HepG2 (cell line): ENCODE results near the gene RASA2. TPM values are rescaled to one million over a fixed set of nuclear protein-coding genes. Genes with fewer than 3 reads are reported as not detected.

Experiments used
- ATAC-seq: fragments of 200-7000 bp; cut with Tn5 transposase; 3 replicates; pipeline ENCODE4 v1.9.1; 2020; ENCODE audit warnings: mild to moderate bottlenecking, moderate library complexity
- BruUV-seq: library from RNA; stranded (reverse); fragments of 400-500 nt; replicated peaks from 2 replicates; lab custom pipeline; 2021; lab: Mats Ljungman, UMichigan
- CTCF ChIA-PET: fragments of 300-600 bp; formaldehyde crosslinking; extraction: SDS; loops from one replicate; lab custom pipeline; 2021; ENCODE audit warnings: low total read pairs, inconsistent platforms, low intra/inter-chr PET ratio; lab: Yijun Ruan, JAX
- POLR2A ChIA-PET: fragments of 350-600 bp; sonication (Branson Sonifier 250); formaldehyde crosslinking; loops from one replicate; lab custom pipeline; 2020; ENCODE audit warnings: antibody characterized with exemption, inconsistent platforms; lab: Yijun Ruan, JAX
- DNase-seq: peaks from one replicate; pipeline ENCODE4 v3.0.0-alpha.2; 2015; ENCODE audit warnings: low spot score
- FAIRE-seq: peaks from 3 replicates; lab custom pipeline; 2011; peaks lifted over from hg19 to GRCh38; lab: Jason Lieb, UNC
- H2AFZ ChIP-seq: one replicate; pipeline ENCODE4 v1.6.1; 2011; ENCODE audit warnings: low read length, inconsistent platforms
- H3K27ac ChIP-seq: fragments of 300-600 bp; 3 replicates; pipeline ENCODE4 v1.8.0; 2011; ENCODE audit warnings: mixed run types, mild to moderate bottlenecking, mixed read lengths, low read length, inconsistent platforms; ENCODE audit not compliant: insufficient read depth; ENCODE audit errors: extremely low read length
- H3K27me3 ChIP-seq, 2 experiments: fragments of 200-600 bp in 1 of 2; 2 replicates in 1 of 2; 3 replicates in 1 of 2; pipeline versions ENCODE4 v1.6.0 to v1.8.0; 2011; ENCODE audit warnings: low read length in 2 of 2, mild to moderate bottlenecking in 2 of 2, moderate library complexity in 2 of 2, inconsistent platforms in 1 of 2; ENCODE audit not compliant: insufficient read depth in 2 of 2, control insufficient read depth in 1 of 2
- H3K36me3 ChIP-seq, 2 experiments: fragments of 200-600 bp in 1 of 2; replicated peaks in 1 of 2; 2 replicates in 1 of 2; 3 replicates in 1 of 2; pipeline versions ENCODE4 v1.5.1 to v1.8.0; 2011; ENCODE audit warnings: low read length in 2 of 2, inconsistent platforms in 1 of 2; ENCODE audit not compliant: insufficient read depth in 2 of 2, control insufficient read depth in 1 of 2
- H3K4me1 ChIP-seq: 2 replicates; pipeline ENCODE4 v1.5.1; 2012; ENCODE audit warnings: low read length, inconsistent platforms; ENCODE audit not compliant: insufficient read depth
- H3K4me2 ChIP-seq: 2 replicates; pipeline ENCODE4 v1.6.0; 2011; ENCODE audit warnings: low read depth, low read length, inconsistent platforms
- H3K4me3 ChIP-seq, 3 experiments: fragments of 200-600 bp in 1 of 3; sonication (generic), shearing (Covaris generic) in 1 of 3; replicated peaks in 1 of 3; 2 replicates each; pipeline ENCODE4 v1.5.1; 2011 to 2016; ENCODE audit warnings: low read length in 3 of 3, inconsistent platforms in 2 of 3, low read depth in 2 of 3, mild to moderate bottlenecking in 2 of 3, control low read depth in 1 of 3, mixed read lengths in 1 of 3; ENCODE audit not compliant: insufficient read depth in 1 of 3
- H3K79me2 ChIP-seq: one replicate; pipeline ENCODE4 v1.6.1; 2011; ENCODE audit warnings: low read length, inconsistent platforms; ENCODE audit not compliant: insufficient read depth
- H3K9ac ChIP-seq: 2 replicates; pipeline ENCODE4 v1.6.0; 2011; ENCODE audit warnings: mild to moderate bottlenecking, low read depth, low read length, inconsistent platforms; ENCODE audit not compliant: insufficient read depth
- H3K9me3 ChIP-seq: 2 replicates; pipeline ENCODE4 v1.5.1; 2012; ENCODE audit warnings: mild to moderate bottlenecking, low read length
- H4K20me1 ChIP-seq: 2 replicates; pipeline ENCODE4 v1.6.0; 2011; ENCODE audit warnings: inconsistent platforms, mild to moderate bottlenecking, low read length, moderate library complexity; ENCODE audit not compliant: insufficient read depth
- ASH2L ChIP-seq: fragments of 300-600, 200-600 bp; sonication (generic); IDR thresholded peaks from 2 replicates; pipeline ENCODE4 v1.7.0; 2017; ENCODE audit warnings: low read depth, mild to moderate bottlenecking, moderate library complexity, mixed read lengths, low read length; ENCODE audit not compliant: insufficient read length
- BRD4 ChIP-seq: sonication (generic); formaldehyde crosslinking; IDR thresholded peaks from 2 replicates; pipeline ENCODE4 v1.4.0; 2020; ENCODE audit warnings: missing genetic modification reagents
- KDM2A ChIP-seq: sonication (generic); formaldehyde crosslinking; IDR thresholded peaks from 2 replicates; pipeline ENCODE4 v1.4.0; 2020; ENCODE audit warnings: low read depth, missing genetic modification reagents, borderline replicate concordance
- RBM22 ChIP-seq: fragments of 200-400 bp; formaldehyde crosslinking; optimal IDR thresholded peaks from 2 replicates; pipeline ENCODE3; 2017; ENCODE audit warnings: mild to moderate bottlenecking, low read length, moderate library complexity
- RCOR2 ChIP-seq: IDR thresholded peaks from 2 replicates; pipeline ENCODE4 v1.6.1; 2016; ENCODE audit warnings: missing biosample characterization, missing genetic modification reagents
- SOX13 ChIP-seq, 3 experiments: fragments of 450-650 bp in 1 of 3; sonication (generic) in 1 of 3; formaldehyde crosslinking in 1 of 3; IDR thresholded peaks in 2 of 3; conservative IDR thresholded peaks in 1 of 3; 2 replicates each; pipeline versions ENCODE4 v1.5.0 to v1.6.1; 2016 to 2020; ENCODE audit warnings: antibody characterized with exemption in 1 of 3, mild to moderate bottlenecking in 1 of 3, missing compliant biosample characterization in 1 of 3, missing genetic modification reagents in 1 of 3, moderate library complexity in 1 of 3
- TBP ChIP-seq: sonication (generic); formaldehyde crosslinking; IDR thresholded peaks from 2 replicates; pipeline ENCODE4 v1.5.0; 2020; ENCODE audit warnings: missing genetic modification reagents
- ZFP37 ChIP-seq: sonication (generic); formaldehyde crosslinking; IDR thresholded peaks from 2 replicates; pipeline ENCODE4 v1.4.0; 2020; ENCODE audit warnings: missing genetic modification reagents, borderline replicate concordance
- ZNF546 ChIP-seq: sonication (generic); formaldehyde crosslinking; conservative IDR thresholded peaks from 2 replicates; pipeline ENCODE4 v1.8.1; 2023; ENCODE audit warnings: mild to moderate bottlenecking, missing genetic modification reagents
- WGBS: methylation state at CpG from one replicate; pipeline ENCODE4 v1.1.6; 2017; ENCODE audit warnings: low lambda C conversion rate; 5-methylcytosine and 5-hydroxymethylcytosine counted together
- in situ Hi-C: cut with HindIII; loops from 2 replicates; pipeline ENCODE4 v1.10.0; 2017; ENCODE audit warnings: low pct_unique_long_range_greater_than_20kb; ENCODE audit not compliant: extremely low pct_ligation_motif_present
- intact Hi-C: fragments of 100-400 bp; cut with micrococcal nuclease; formaldehyde crosslinking; loops from one replicate; pipeline ENCODE4 v1.10.0; 2022; ENCODE audit not compliant: unreplicated experiment
- polyA plus RNA-seq, 8 experiments: library from polyadenylated mRNA; depleted of rRNA in 3 of 8; stranded (reverse) in 7 of 8; unstranded in 1 of 8; fragments of >200 nt; fragmentation: Illumina TruSeq in 4 of 8; extraction: Trizol in 4 of 8; gene quantifications; 2 replicates each; pipeline versions ENCODE4 v1.2.1 to v1.2.3, GENCODE V29; 2011 to 2016; ENCODE audit warnings: low read depth in 4 of 8, missing spikeins in 1 of 8, mixed read lengths in 1 of 8; ENCODE audit not compliant: insufficient read depth in 1 of 8
- total RNA-seq, 5 experiments: library from RNA; depleted of rRNA; stranded (reverse); fragments of >200 nt; fragmentation: Illumina TruSeq; extraction: Trizol; gene quantifications; 2 replicates each; pipeline ENCODE4 v1.2.3, GENCODE V29; 2016; ENCODE audit warnings: low read depth in 1 of 5
- TF ChIP-seq, protein P1 (sequence below): sonication (generic); formaldehyde crosslinking; IDR thresholded peaks from 2 replicates; pipeline ENCODE4 v1.4.0; 2020; ENCODE audit warnings: mild to moderate bottlenecking, low read depth, missing genetic modification reagents
- TF ChIP-seq, protein P2 (sequence below): sonication (generic); formaldehyde crosslinking; IDR thresholded peaks from 2 replicates; pipeline ENCODE4 v1.5.1; 2020; ENCODE audit warnings: mild to moderate bottlenecking, missing genetic modification reagents, moderate library complexity
- TF ChIP-seq, protein P3 (sequence below): IDR thresholded peaks from 2 replicates; pipeline ENCODE4 v1.6.1; 2012; ENCODE audit warnings: low read length, improper control_type of control experiment

Gene RASA2
- total and polyA plus RNA-seq, 2 of the 13 experiments (the other 11 are each of a cell fraction or from before 2014, with no cell fraction given), result 5.4 to 8.5 TPM

DNA sequence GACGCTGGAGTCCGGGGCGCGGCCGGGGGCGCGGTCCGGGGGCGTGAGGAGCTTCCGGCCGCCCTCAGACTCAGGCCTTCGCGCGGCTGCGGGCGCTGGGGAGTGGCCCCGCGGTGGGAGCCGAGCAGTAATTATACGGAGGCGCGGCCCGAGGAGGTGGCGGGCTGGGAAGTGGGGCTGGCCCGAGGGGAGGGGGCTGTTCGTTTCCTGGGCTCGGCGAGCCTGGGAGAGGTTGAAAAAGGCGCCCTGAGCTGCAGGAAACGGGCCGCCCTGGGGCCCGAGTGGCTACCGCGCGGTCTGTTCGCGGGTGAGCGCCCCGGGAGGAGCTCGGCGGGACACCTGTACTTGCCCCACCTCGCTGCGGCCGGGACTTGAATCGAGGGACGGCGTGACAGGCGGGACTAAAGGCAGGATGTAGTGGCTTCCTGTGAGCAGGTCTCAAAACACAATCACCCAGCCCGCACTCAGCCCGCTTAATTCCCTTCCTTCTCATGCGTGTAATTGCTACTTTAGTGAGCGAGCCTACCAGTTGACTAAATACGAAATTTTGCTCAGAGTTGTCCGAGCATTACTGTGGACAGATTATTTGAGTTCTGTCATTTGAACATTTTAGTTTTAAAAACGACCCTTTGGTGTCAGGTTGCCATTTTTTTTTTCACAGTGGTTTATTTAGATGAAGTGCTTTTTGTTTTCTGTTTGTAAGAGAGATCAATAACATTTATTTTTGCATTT, 860 bp downstream of the RASA2 start:
- Histone ChIP-seq H3K9ac (peak overlapping the region; percentile 83), H3K9me3 (no peaks in the 10 kb centered on the region), H3K4me3 (peak overlapping the region; percentile 86 to 90 (median 88)), H3K27ac (peak overlapping the region; percentile 82), H3K79me2 (peaks cover 49% of the 10 kb centered on the region), H4K20me1 (no peaks in the 10 kb centered on the region; the same call in 1 of the 2 replicates), H3K27me3 (no peaks in the 10 kb centered on the region), H2AFZ (no peak overlapping the region), H3K4me1 (peaks cover 62% of the 10 kb centered on the region), H3K36me3 (no peaks in the 10 kb centered on the region), H3K4me2 (peak overlapping the region; percentile 82)
- WGBS, result 5% methylated on average over 5 of the region's 55 CpGs
- DNase-seq (peak; percentile 70), ATAC-seq (peak; percentile 86), FAIRE-seq (no peak)
- ChIA-PET POLR2A (interaction anchor here (0.6 to 1.7 kb wide), 9 partner anchors 13 to 164 kb away, joined by 3 to 8 read pairs (median 3); no protein-coding TSS in a partner anchor), CTCF (no interaction called here)
- in situ Hi-C loops (no loop called here), intact Hi-C loops (loop anchor here (10.0 kb wide), 1 partner anchor 387 kb away; the partner anchor contains the start of gene ATP1B3)
- BruUV-seq, result no TSS peak
- TF ChIP-seq, protein P1, sequence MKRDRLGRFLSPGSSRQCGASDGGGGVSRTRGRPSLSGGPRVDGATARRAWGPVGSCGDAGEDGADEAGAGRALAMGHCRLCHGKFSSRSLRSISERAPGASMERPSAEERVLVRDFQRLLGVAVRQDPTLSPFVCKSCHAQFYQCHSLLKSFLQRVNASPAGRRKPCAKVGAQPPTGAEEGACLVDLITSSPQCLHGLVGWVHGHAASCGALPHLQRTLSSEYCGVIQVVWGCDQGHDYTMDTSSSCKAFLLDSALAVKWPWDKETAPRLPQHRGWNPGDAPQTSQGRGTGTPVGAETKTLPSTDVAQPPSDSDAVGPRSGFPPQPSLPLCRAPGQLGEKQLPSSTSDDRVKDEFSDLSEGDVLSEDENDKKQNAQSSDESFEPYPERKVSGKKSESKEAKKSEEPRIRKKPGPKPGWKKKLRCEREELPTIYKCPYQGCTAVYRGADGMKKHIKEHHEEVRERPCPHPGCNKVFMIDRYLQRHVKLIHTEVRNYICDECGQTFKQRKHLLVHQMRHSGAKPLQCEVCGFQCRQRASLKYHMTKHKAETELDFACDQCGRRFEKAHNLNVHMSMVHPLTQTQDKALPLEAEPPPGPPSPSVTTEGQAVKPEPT (CRISPR knock-in tag), result no peak
- TF ChIP-seq, protein P2, sequence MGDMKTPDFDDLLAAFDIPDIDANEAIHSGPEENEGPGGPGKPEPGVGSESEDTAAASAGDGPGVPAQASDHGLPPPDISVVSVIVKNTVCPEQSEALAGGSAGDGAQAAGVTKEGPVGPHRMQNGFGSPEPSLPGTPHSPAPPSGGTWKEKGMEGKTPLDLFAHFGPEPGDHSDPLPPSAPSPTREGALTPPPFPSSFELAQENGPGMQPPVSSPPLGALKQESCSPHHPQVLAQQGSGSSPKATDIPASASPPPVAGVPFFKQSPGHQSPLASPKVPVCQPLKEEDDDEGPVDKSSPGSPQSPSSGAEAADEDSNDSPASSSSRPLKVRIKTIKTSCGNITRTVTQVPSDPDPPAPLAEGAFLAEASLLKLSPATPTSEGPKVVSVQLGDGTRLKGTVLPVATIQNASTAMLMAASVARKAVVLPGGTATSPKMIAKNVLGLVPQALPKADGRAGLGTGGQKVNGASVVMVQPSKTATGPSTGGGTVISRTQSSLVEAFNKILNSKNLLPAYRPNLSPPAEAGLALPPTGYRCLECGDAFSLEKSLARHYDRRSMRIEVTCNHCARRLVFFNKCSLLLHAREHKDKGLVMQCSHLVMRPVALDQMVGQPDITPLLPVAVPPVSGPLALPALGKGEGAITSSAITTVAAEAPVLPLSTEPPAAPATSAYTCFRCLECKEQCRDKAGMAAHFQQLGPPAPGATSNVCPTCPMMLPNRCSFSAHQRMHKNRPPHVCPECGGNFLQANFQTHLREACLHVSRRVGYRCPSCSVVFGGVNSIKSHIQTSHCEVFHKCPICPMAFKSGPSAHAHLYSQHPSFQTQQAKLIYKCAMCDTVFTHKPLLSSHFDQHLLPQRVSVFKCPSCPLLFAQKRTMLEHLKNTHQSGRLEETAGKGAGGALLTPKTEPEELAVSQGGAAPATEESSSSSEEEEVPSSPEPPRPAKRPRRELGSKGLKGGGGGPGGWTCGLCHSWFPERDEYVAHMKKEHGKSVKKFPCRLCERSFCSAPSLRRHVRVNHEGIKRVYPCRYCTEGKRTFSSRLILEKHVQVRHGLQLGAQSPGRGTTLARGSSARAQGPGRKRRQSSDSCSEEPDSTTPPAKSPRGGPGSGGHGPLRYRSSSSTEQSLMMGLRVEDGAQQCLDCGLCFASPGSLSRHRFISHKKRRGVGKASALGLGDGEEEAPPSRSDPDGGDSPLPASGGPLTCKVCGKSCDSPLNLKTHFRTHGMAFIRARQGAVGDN, result peak; percentile 87
- no peak for TF ChIP-seq SOX13 (IDR thresholded peaks at IDR 0.05)
- 0 out of 4 replicates have a peak, but pooled peaks of 1 of the 2 experiments have one; percentile 5 for TF ChIP-seq SOX13 (CRISPR knock-in tag; conservative IDR thresholded peaks at IDR 0.05 in 1 of 2, IDR thresholded peaks at IDR 0.05 in 1 of 2)
- peak; percentile 60 for TF ChIP-seq BRD4 (CRISPR knock-in tag)
- no peak for TF ChIP-seq ZNF546 (CRISPR knock-in tag)
- TF ChIP-seq TBP (CRISPR knock-in tag), result no peak
- no peak for TF ChIP-seq RBM22
- peak; percentile 77 for TF ChIP-seq KDM2A (CRISPR knock-in tag)
- peak; percentile 35; the same call in 1 of the 2 replicates for TF ChIP-seq RCOR2 (CRISPR knock-in tag)
- TF ChIP-seq, protein P3, sequence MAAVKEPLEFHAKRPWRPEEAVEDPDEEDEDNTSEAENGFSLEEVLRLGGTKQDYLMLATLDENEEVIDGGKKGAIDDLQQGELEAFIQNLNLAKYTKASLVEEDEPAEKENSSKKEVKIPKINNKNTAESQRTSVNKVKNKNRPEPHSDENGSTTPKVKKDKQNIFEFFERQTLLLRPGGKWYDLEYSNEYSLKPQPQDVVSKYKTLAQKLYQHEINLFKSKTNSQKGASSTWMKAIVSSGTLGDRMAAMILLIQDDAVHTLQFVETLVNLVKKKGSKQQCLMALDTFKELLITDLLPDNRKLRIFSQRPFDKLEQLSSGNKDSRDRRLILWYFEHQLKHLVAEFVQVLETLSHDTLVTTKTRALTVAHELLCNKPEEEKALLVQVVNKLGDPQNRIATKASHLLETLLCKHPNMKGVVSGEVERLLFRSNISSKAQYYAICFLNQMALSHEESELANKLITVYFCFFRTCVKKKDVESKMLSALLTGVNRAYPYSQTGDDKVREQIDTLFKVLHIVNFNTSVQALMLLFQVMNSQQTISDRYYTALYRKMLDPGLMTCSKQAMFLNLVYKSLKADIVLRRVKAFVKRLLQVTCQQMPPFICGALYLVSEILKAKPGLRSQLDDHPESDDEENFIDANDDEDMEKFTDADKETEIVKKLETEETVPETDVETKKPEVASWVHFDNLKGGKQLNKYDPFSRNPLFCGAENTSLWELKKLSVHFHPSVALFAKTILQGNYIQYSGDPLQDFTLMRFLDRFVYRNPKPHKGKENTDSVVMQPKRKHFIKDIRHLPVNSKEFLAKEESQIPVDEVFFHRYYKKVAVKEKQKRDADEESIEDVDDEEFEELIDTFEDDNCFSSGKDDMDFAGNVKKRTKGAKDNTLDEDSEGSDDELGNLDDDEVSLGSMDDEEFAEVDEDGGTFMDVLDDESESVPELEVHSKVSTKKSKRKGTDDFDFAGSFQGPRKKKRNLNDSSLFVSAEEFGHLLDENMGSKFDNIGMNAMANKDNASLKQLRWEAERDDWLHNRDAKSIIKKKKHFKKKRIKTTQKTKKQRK, result no peak
- peak; percentile 88 for TF ChIP-seq ASH2L
- TF ChIP-seq ZFP37 (CRISPR knock-in tag), result no peak
